K562 (cell line): ENCODE results near the gene UBE2H. TPM values are rescaled to one million over a fixed set of nuclear protein-coding genes. Genes with fewer than 3 reads are reported as not detected.

Experiments
- BCLAF1 ChIP-seq, 2 experiments: fragments of 450-650 bp in 1 of 2; IDR thresholded peaks; 2 replicates each; pipeline ENCODE4 v1.6.1; 2011 to 2017; ENCODE audit warnings: low read depth in 2 of 2, antibody characterized with exemption in 1 of 2, borderline replicate concordance in 1 of 2, low read length in 1 of 2, mild to moderate bottlenecking in 1 of 2, mixed read lengths in 1 of 2; ENCODE audit not compliant: control insufficient read depth in 1 of 2
- CHD4 ChIP-seq: fragments of 200-600 bp; sonication (generic); IDR thresholded peaks from 3 replicates; pipeline ENCODE4 v1.6.1; 2012; ENCODE audit warnings: low read depth, mild to moderate bottlenecking, mixed read lengths, low read length, inconsistent platforms; ENCODE audit not compliant: insufficient read depth, insufficient replicate concordance, poor library complexity, severe bottlenecking
- CHD7 ChIP-seq: fragments of 200-600 bp; sonication (generic); IDR thresholded peaks from one replicate; pipeline ENCODE4 v1.6.1; 2012; ENCODE audit warnings: mild to moderate bottlenecking, low read depth, low read length, inconsistent platforms
- EZH2 ChIP-seq: IDR thresholded peaks from 2 replicates; pipeline ENCODE4 v1.6.1; 2012; ENCODE audit warnings: low read depth, mild to moderate bottlenecking, inconsistent platforms, low read length, borderline replicate concordance
- FOS ChIP-seq: IDR thresholded peaks from 3 replicates; pipeline ENCODE4 v1.6.1; 2011; ENCODE audit not compliant: insufficient read length; ENCODE audit errors: extremely low read depth
- HCFC1 ChIP-seq: IDR thresholded peaks from 2 replicates; pipeline ENCODE4 v1.6.1; 2012; ENCODE audit warnings: low read depth, low read length, improper control_type of control experiment
- KDM5B ChIP-seq: fragments of 200-600 bp; sonication (generic); IDR thresholded peaks from 2 replicates; pipeline ENCODE4 v1.6.1; 2012; ENCODE audit warnings: low read depth, mild to moderate bottlenecking, moderate library complexity, low read length, control low read depth, inconsistent platforms; ENCODE audit not compliant: insufficient replicate concordance
- MED1 ChIP-seq: sonication (generic); formaldehyde crosslinking; IDR thresholded peaks from 2 replicates; pipeline ENCODE4 v1.8.1; 2023; ENCODE audit warnings: missing genetic modification reagents, borderline replicate concordance
- SRF ChIP-seq, 2 experiments: fragments of 250-450, 450-650 bp in 1 of 2; sonication (Bioruptor Pico) in 1 of 2; sonication (generic) in 1 of 2; formaldehyde crosslinking; IDR thresholded peaks; 2 replicates each; pipeline versions ENCODE4 v1.5.0 to v1.5.1; 2020 to 2022; ENCODE audit warnings: mild to moderate bottlenecking in 1 of 2, missing genetic modification reagents in 1 of 2
- SRSF1 ChIP-seq: fragments of 200-400 bp; formaldehyde crosslinking; IDR thresholded peaks from 2 replicates; pipeline ENCODE4 v1.6.1; 2017; ENCODE audit warnings: mild to moderate bottlenecking, low read depth, low read length, moderate library complexity
- TCF3 ChIP-seq: sonication (generic); formaldehyde crosslinking; IDR thresholded peaks from 2 replicates; pipeline ENCODE4 v1.4.0; 2020; ENCODE audit warnings: mild to moderate bottlenecking, missing genetic modification reagents
- polyA plus RNA-seq, 8 experiments: library from polyadenylated mRNA; depleted of rRNA in 4 of 8; stranded (reverse) in 5 of 8; unstranded in 3 of 8; fragments of >200 nt; fragmentation: Nextera tagmentation in 2 of 8; fragmentation: Illumina TruSeq in 1 of 8; extraction: Ambion mirVana in 2 of 8; extraction: Trizol in 1 of 8; gene quantifications; 2 replicates each; pipeline versions ENCODE4 v1.2.1 to v1.2.3, GENCODE V29; 2011 to 2014; ENCODE audit warnings: inconsistent platforms in 1 of 8, missing spikeins in 1 of 8
- total RNA-seq, 7 experiments: library from RNA; depleted of rRNA in 6 of 7; stranded (reverse); fragments of >200 nt in 6 of 7; fragmentation: Illumina TruSeq in 2 of 7; extraction: Trizol in 2 of 7; gene quantifications; 2 replicates each; pipeline versions ENCODE4 v1.2.1 to v1.2.3, GENCODE V29; 2011 to 2021; ENCODE audit warnings: low replicate concordance in 1 of 7

The UBE2H gene
- total and polyA plus RNA-seq, 9 of the 15 experiments (the other 6 are each of a cell fraction or from before 2014, with no cell fraction given), result 6.3 to 33.0 (median 13.3) TPM

- TF ChIP-seq BCLAF1 (IDR thresholded peaks at IDR 0.05; ENCODE audit: borderline replicate concordance in 1 of 2, control insufficient read depth in 1 of 2, low read depth in 2 of 2, low read length in 1 of 2) (no peak), CHD4 (no peak), MED1 (no peak), SRF (CRISPR knock-in tag; IDR thresholded peaks at IDR 0.05) (no peak; a peak in 1 of 4 replicates), CHD7 (no peak), EZH2 (no peak), FOS (no peak), SRSF1 (no peak), TCF3 (CRISPR knock-in tag) (peak; percentile 5; the same call in 1 of the 2 replicates), HCFC1 (peak; percentile 97), KDM5B (peak; percentile 93)
Observed at GRCh38 chr7:129952653-129953560, at the start of gene UBE2H (continued).
